Uterus (tissue), 4 donors: ENCODE measurements around the gene ERG. TPM values are rescaled to one million over a fixed set of nuclear protein-coding genes. Genes with fewer than 3 reads are reported as not detected.

ENCODE experiments used
- DNase-seq, 2 donors: peaks; one replicate each; pipeline ENCODE4 v3.0.0-alpha.2; 2019 to 2020
- H3K27ac ChIP-seq, 2 donors: fragments of 200-600 bp; sonication (generic); 1 replicate in 1 of 2; 2 replicates in 1 of 2; pipeline ENCODE4 v1.5.1; 2016 to 2018
- H3K27me3 ChIP-seq, 2 donors: fragments of 200-600 bp; sonication (generic); one replicate each; pipeline ENCODE4 v1.5.1; 2018 to 2019; ENCODE audit warnings: control low read depth in 1 of 2
- H3K36me3 ChIP-seq, 2 donors: fragments of 200-600 bp; sonication (generic); one replicate each; pipeline ENCODE4 v1.5.1; 2019; ENCODE audit warnings: control low read depth in 1 of 2
- H3K4me1 ChIP-seq, 2 donors: fragments of 200-600 bp; sonication (generic); one replicate each; pipeline ENCODE4 v1.5.1; 2018 to 2019; ENCODE audit warnings: control low read depth in 1 of 2
- H3K4me3 ChIP-seq, 2 donors: fragments of 200-600 bp; sonication (generic); 1 replicate in 1 of 2; 2 replicates in 1 of 2; pipeline ENCODE4 v1.5.1; 2018 to 2019; ENCODE audit warnings: mild to moderate bottlenecking in 1 of 2
- H3K9me3 ChIP-seq, 2 donors: fragments of 200-600 bp; sonication (generic); one replicate each; pipeline ENCODE4 v1.5.1; 2019; ENCODE audit warnings: control low read depth in 1 of 2
- POLR2A ChIP-seq, 2 donors: fragments of 450-650 bp; IDR thresholded peaks; one replicate each; pipeline ENCODE4 v1.6.1; 2016; ENCODE audit warnings: antibody characterized with exemption in 2 of 2, mild to moderate bottlenecking in 1 of 2, moderate library complexity in 1 of 2
- intact Hi-C: fragments of 100-400 bp; cut with DNase I; formaldehyde crosslinking; loops from one replicate; pipeline ENCODE4 v1.15.1; 2023; ENCODE audit warnings: low total_unique reads
- total RNA-seq, 4 donors: library from RNA; depleted of rRNA in 3 of 4; stranded (reverse); fragments of >200 nt in 3 of 4; gene quantifications; one replicate each; pipeline versions ENCODE4 v1.1.0 to v1.2.4, GENCODE V29; 2014 to 2023
- TF ChIP-seq, protein P1 (sequence below), 4 experiments: fragments of 200-600 bp in 2 of 4; fragments of 450-650 bp in 2 of 4; sonication (generic) in 2 of 4; IDR thresholded peaks; one replicate each; pipeline ENCODE4 v1.5.1; 2016 to 2019; ENCODE audit warnings: antibody characterized with exemption in 4 of 4, mild to moderate bottlenecking in 2 of 4, moderate library complexity in 1 of 4
- donor health status: DM: yes; HTN: yes; CAD: no.

Gene ERG
- total RNA-seq, 4 donors from 2014 or later = 10.4 to 78.6 (median 31.1) TPM

DNA sequence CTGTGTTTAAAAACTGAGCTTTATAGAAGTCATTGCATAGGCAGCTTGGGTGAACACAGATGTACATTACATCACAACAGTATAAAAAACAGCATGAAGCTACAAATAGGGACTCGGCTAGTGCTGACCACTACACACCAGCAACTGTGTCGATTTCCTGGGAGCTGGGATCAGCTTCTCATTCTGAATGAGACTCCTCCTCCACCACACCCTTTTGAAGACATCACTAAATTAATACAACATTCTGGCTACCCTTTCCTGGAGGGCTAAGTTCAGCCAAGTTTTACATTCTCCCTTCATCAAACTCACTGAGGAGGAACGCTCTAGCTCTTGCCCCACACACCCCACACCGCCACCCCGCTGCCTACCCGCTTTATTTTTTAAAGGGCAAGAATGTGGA is 102.7 kb downstream of the ERG start:
- Histone ChIP-seq H3K36me3 (no peaks in the 10 kb centered on the region), H3K27me3 (no peaks in the 10 kb centered on the region), H3K9me3 (no peaks in the 10 kb centered on the region), H3K27ac (no peak overlapping the region), H3K4me1 (no peaks in the 10 kb centered on the region), H3K4me3 (no peak overlapping the region)
- intact Hi-C loops = no loop called here
- TF ChIP-seq, protein P1, sequence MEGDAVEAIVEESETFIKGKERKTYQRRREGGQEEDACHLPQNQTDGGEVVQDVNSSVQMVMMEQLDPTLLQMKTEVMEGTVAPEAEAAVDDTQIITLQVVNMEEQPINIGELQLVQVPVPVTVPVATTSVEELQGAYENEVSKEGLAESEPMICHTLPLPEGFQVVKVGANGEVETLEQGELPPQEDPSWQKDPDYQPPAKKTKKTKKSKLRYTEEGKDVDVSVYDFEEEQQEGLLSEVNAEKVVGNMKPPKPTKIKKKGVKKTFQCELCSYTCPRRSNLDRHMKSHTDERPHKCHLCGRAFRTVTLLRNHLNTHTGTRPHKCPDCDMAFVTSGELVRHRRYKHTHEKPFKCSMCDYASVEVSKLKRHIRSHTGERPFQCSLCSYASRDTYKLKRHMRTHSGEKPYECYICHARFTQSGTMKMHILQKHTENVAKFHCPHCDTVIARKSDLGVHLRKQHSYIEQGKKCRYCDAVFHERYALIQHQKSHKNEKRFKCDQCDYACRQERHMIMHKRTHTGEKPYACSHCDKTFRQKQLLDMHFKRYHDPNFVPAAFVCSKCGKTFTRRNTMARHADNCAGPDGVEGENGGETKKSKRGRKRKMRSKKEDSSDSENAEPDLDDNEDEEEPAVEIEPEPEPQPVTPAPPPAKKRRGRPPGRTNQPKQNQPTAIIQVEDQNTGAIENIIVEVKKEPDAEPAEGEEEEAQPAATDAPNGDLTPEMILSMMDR (IDR thresholded peaks at IDR 0.05) = no peak
- no peak for DNase-seq

DNA sequence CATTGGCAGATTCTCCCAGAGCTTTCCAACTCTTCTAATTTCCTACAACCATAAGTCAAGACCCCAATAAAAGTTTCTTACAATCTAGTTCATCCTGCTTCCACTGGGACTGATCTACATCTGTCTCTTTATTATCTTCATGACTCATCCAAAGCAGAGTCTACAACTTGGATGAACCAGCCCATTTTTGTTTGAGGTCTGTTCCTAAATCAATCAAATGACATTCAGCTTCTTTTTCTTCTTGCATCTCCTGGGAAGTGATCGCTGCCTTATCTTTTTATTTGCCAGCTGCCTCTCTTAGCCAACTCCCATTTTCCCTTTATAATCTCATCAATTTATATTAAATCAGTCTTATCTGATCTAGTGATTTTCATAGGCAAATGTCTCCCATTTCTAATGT is 105.6 kb downstream of the ERG start:
- no peak for TF ChIP-seq POLR2A (IDR thresholded peaks at IDR 0.05)
- TF ChIP-seq, protein P1 (IDR thresholded peaks at IDR 0.05) = no peak
- H3K4me1 ChIP-seq = no peaks in the 10 kb centered on the region
- H3K4me3 ChIP-seq = no peak overlapping the region
- H3K27me3 ChIP-seq = no peaks in the 10 kb centered on the region
- H3K27ac ChIP-seq = no peak overlapping the region
- H3K9me3 ChIP-seq = no peaks in the 10 kb centered on the region
- no peak for DNase-seq
- no peaks in the 10 kb centered on the region for H3K36me3 ChIP-seq
- intact Hi-C loops = no loop called here

DNA sequence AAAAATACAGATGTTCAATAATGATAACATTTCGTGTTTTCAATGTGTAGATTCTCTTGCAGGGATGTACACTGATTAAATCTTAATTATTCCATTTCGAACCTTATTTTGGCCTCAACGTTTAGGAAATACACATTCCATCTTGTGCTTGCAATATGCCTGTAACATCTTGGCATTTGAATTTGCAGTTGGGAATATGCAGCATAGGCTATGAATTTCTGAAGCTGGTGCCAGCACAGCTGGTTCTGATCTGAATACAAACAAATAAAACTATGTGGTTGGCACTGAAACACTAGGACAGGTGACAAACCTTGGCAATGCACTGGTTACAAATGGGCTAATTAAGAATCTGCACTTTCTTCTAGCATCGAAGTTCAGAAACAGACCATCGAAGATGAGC is 108.4 kb downstream of the ERG start:
- H3K27me3 ChIP-seq = no peaks in the 10 kb centered on the region
- H3K4me3 ChIP-seq = no peak overlapping the region
- H3K4me1 ChIP-seq = no peaks in the 10 kb centered on the region
- intact Hi-C loops = no loop called here
- H3K27ac ChIP-seq = no peak overlapping the region
- no peaks in the 10 kb centered on the region for H3K9me3 ChIP-seq
- DNase-seq = no peak
- TF ChIP-seq, protein P1 (IDR thresholded peaks at IDR 0.05) = no peak
- TF ChIP-seq POLR2A (IDR thresholded peaks at IDR 0.05) = no peak
- H3K36me3 ChIP-seq = no peaks in the 10 kb centered on the region

DNA sequence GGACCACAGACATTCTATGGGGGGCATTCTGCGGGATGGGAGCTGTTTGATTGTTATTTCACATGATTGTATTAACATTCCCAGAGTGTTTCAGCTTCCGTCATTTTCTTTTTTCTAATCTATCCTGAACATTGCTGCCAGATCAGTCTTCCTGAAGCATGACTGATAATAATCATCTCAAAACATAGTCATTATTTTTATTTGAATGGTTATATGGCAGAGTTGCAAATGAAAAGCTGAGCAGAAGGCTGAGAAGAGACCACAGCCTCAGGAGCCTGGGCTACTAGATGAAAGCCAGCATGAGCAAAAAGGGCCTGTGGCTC is 109.0 kb downstream of the ERG start:
- DNase-seq = no peak
- Histone ChIP-seq H3K4me3 (no peak overlapping the region), H3K27me3 (no peaks in the 10 kb centered on the region), H3K27ac (no peak overlapping the region), H3K36me3 (no peaks in the 10 kb centered on the region), H3K9me3 (no peaks in the 10 kb centered on the region), H3K4me1 (no peaks in the 10 kb centered on the region)
- intact Hi-C loops = no loop called here
- TF ChIP-seq, protein P1 (IDR thresholded peaks at IDR 0.05) = no peak
- TF ChIP-seq POLR2A (IDR thresholded peaks at IDR 0.05) = no peak

DNA sequence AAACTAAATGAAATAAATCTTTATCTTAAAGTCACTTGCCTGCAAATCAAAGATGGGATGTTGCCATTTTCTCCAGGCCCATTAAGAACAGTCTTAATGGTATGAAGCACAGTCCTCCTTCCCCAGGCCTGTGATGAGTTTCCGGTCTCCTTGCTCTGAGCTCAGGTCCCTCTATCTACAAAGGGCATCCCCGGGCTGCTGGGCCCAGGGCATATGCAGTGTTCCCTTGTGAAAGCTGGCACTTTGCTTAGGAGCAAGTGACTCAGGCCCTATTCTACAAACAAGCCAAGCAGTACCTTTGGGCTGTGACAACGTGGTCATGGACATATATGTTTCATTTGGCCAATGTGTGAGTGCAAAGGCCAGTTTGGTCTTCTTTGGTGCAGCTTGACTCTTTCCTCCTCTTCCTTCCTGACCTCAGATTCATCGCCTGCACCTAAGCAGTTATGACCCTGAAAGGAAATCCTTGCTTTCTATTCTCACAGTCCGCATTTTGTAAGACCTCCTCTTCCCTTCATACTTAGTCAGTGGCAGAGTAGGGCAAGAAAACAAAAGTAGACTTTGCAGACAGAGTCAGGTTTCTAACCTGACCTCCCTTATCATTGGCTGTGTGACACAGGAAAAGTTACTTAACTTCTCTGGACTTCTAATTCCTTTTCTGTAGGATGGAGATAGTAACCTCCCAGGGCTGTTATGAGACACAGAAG is 109.5 kb downstream of the ERG start:
- TF ChIP-seq, protein P1 (IDR thresholded peaks at IDR 0.05) = no peak
- TF ChIP-seq POLR2A (IDR thresholded peaks at IDR 0.05) = no peak
- no peak overlapping the region for H3K27ac ChIP-seq
- intact Hi-C loops = no loop called here

More for the DNA sequence above, 109.5 kb downstream of the ERG start:
- Histone ChIP-seq H3K4me1 (no peaks in the 10 kb centered on the region), H3K27me3 (no peaks in the 10 kb centered on the region), H3K4me3 (no peak overlapping the region), H3K36me3 (no peaks in the 10 kb centered on the region), H3K9me3 (no peaks in the 10 kb centered on the region)
- no peak for DNase-seq
